Activated T-helper 2 cell treated with anti-CD3 and anti-CD28 coated beads, Interferon-gamma antibody, Interleukin-2, Interleukin-4, amounts not matched to agents 10 μg/mL and 5 μg/mL and 100 μg/mL, durations not matched to agents 14 hours and 24 hours and 36 hours (primary cell): Measurements from ENCODE around the gene STRBP. TPM values are rescaled to one million over a fixed set of nuclear protein-coding genes. Genes with fewer than 3 reads are reported as not detected.

Experiments used
- DNase-seq: peaks from one replicate; pipeline ENCODE4 v3.0.0; 2021; ENCODE audit warnings: low spot score
- H3K27ac Mint-ChIP-seq: one replicate; pipeline ENCODE4 v1.8.0; 2021; ENCODE audit warnings: mixed read lengths
- H3K27me3 Mint-ChIP-seq: one replicate; pipeline ENCODE4 v1.8.0; 2021; ENCODE audit warnings: low read depth, mixed read lengths
- H3K36me3 Mint-ChIP-seq: one replicate; pipeline ENCODE4 v1.8.0; 2021; ENCODE audit warnings: low read depth, mixed read lengths
- H3K4me1 Mint-ChIP-seq: one replicate; pipeline ENCODE4 v1.8.0; 2021; ENCODE audit warnings: low read depth, mixed read lengths
- H3K4me3 Mint-ChIP-seq: one replicate; pipeline ENCODE4 v1.8.0; 2021; ENCODE audit warnings: low read depth, mild to moderate bottlenecking, moderate library complexity, mixed read lengths
- H3K9me3 Mint-ChIP-seq: one replicate; pipeline ENCODE4 v1.8.0; 2021; ENCODE audit warnings: mixed read lengths
- intact Hi-C: fragments of 100-400 bp; cut with micrococcal nuclease; formaldehyde crosslinking; loops from one replicate; pipeline ENCODE4 v1.15.1; 2023
- total RNA-seq: library from RNA; stranded (reverse); gene quantifications from 2 replicates; pipeline ENCODE4 v1.2.3, GENCODE V29; 2022

Gene STRBP
- total RNA-seq, 1 donor from 2014 or later, result 19.9 TPM

DNA sequence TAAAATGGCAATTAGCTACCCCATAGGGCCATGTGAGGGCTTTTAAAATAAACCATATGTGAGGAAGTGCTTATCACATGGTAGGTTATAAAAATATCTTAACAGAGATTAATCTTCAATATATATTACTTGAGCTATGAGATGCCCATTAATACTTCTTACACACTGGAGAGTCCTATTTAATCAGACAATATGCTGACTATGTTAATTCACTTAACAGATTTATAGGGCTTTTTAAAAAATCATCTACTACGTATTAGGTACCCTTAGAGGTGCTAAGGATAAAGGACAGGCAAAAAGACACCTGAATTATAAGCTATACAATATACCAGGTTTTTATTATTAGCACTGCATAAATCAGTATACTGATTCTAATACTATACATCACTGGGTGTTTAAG lies 102.6 kb downstream of the STRBP start:
- Mint-ChIP-seq H3K4me1 (no peaks in the 10 kb centered on the region), H3K27ac (no peak overlapping the region), H3K4me3 (no peak overlapping the region), H3K36me3 (no peaks in the 10 kb centered on the region), H3K27me3 (no peaks in the 10 kb centered on the region), H3K9me3 (no peaks in the 10 kb centered on the region)
- no peak for DNase-seq
- intact Hi-C loops, result no loop called here

DNA sequence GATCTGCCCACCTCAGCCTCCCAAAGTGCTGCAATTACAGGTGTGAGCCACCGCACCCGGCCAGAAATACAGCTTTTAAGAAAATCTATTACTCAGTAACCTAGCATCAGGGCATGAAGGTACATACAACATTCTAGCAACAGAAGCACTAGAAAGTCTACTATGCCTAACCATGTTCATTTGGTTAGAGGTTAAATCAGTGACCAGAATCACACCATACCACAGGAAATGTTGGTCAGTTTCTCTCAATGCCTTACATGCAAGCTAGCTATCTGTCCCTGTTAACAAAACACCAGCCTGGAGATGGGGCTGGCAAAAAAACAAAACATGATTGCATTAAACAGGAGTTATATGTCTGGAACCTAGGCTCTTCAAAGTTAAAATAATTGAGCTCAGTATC lies 104.1 kb downstream of the STRBP start:
- Mint-ChIP-seq H3K27ac (no peak overlapping the region), H3K27me3 (no peaks in the 10 kb centered on the region), H3K9me3 (no peaks in the 10 kb centered on the region), H3K4me1 (no peaks in the 10 kb centered on the region), H3K4me3 (no peak overlapping the region), H3K36me3 (no peaks in the 10 kb centered on the region)
- no peak for DNase-seq
- intact Hi-C loops, result no loop called here

DNA sequence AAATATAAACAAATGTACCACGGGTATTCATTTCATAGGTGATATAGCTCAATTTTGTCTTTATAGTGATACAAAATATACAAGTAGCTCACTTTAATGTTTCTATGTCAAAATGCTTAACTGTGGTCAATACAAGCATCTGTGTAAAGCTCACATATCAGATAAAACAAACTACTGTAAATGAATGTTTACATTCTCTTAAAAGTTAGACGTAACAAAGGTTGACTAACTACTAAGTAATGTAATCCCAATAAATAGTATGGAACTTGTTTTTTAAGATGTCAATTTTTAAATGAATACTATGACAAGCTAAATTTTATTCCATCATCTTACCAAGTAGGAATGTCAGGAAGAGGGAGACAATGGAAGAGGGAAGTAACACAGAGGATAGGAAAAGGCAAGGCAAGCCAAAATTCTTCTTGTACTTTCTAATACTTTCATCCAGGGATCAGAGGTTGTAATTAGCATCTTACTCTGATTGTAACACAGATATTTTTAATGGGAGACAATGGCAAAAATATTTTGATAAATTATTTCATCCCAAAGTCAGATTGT lies 105.5 kb downstream of the STRBP start:
- no peaks in the 10 kb centered on the region for H3K36me3 Mint-ChIP-seq

DNA sequence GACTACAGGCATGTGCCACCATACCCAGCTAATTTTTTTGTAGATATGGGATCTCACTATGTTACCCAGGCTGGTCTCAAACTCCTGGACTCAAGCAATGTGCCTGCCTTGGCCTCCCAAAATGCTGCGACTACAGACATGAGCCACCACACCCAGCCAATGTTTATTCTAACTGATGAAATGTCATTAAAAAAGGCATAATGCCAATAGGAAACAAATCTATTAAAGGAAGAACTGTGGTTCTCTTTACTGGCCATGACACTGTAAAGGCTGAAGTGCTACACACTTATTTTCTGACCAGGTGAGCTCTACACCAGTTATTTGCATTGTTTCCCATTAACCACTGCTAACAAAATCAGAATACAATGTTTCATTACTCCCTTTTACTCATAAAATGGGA lies 106.0 kb downstream of the STRBP start:
- DNase-seq, result no peak

More for the DNA sequence above, 105.5 kb downstream of the STRBP start:
- H3K4me1 Mint-ChIP-seq, result no peaks in the 10 kb centered on the region
- H3K9me3 Mint-ChIP-seq, result no peaks in the 10 kb centered on the region
- no peak overlapping the region for H3K4me3 Mint-ChIP-seq
- intact Hi-C loops, result no loop called here
- no peaks in the 10 kb centered on the region for H3K27me3 Mint-ChIP-seq
- no peak for DNase-seq
- no peak overlapping the region for H3K27ac Mint-ChIP-seq

DNA sequence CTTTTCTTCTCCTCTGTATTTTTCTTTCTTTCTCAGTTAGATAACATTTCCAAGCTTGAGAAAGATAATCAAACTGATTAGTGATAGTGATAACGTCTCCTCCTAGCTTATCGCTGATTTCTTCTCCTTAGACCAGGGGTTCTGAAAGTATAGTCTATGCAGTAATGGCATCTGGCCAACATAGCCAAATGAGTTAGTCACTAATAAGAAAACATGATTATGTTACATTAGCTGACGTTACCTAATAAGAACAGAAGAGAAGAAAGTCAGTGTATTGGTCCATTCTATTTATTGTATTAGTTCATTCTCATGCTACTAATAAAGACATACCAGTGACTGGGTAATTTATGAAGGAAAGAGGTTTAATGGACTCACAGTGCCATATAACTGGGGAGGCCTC lies 111.2 kb downstream of the STRBP start:
- intact Hi-C loops, result no loop called here

More for the DNA sequence above, 106.0 kb downstream of the STRBP start:
- Mint-ChIP-seq H3K4me3 (no peak overlapping the region), H3K36me3 (peaks cover 3% of the 10 kb centered on the region), H3K9me3 (no peaks in the 10 kb centered on the region), H3K27ac (no peak overlapping the region), H3K27me3 (no peaks in the 10 kb centered on the region), H3K4me1 (no peaks in the 10 kb centered on the region)
- intact Hi-C loops, result no loop called here

DNA sequence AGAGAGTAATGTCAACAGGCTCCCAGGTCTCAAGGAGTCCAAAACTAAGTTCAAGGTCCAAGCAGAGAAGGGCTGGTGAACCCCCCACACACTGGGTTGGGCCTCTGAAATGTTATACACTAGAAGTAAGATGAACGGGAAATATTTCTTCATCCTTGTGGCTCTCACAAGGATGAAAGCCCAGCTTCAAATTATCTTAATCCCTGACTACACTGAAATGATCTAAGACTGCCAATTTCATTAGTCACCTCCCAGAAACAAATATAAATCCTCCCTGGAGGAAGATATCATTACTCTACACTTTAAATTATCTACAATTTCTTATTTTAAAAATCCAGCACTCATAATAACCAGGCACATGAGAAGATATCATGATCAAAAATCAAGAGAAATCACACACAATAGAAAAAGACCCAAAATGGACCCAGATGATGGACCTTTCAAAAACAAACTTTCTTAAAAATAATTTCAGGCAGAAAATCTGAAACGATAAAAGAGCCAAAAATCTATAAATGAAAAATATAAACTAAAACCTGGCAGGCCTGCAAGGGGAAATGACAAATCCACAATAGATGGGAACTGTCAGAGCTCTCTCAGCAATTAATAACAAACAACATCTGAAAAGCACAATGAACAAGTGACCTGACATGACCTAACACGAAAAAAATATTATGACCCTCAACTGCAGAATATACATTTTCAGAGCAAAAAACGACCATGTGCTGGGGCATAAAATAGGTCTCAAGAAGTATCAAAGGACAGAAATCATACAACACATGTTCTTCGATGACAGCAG lies 117.5 kb downstream of the STRBP start:
- H3K4me3 Mint-ChIP-seq, result no peak overlapping the region
- no peak for DNase-seq
- H3K4me1 Mint-ChIP-seq, result no peaks in the 10 kb centered on the region

More for the DNA sequence above, 111.2 kb downstream of the STRBP start:
- Mint-ChIP-seq H3K27ac (no peak overlapping the region), H3K4me1 (no peaks in the 10 kb centered on the region), H3K27me3 (no peaks in the 10 kb centered on the region), H3K36me3 (peaks cover 4% of the 10 kb centered on the region), H3K9me3 (no peaks in the 10 kb centered on the region), H3K4me3 (no peak overlapping the region)
- DNase-seq, result no peak

DNA sequence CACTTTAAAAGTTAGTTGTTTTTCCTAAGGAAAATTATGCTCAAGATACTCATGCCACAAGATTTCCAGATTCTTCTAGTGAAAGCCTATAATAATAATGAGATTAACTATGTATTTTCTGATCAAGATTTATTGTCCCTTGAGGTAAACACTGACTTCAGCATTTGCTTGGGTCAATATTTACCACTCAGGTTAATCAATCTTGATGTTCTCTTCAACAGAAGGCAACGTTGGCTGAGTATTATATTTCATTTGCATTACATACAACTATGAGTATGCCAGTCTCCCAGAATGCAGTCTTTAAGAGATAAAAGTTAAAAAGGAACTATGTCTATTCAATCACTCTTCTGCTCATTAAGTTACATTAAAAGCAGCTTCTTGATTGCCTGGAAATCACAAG lies 119.3 kb downstream of the STRBP start:
- H3K27ac Mint-ChIP-seq, result no peak overlapping the region
- DNase-seq, result no peak
- intact Hi-C loops, result no loop called here
- H3K9me3 Mint-ChIP-seq, result no peaks in the 10 kb centered on the region
- no peaks in the 10 kb centered on the region for H3K36me3 Mint-ChIP-seq
- H3K4me3 Mint-ChIP-seq, result no peak overlapping the region
- H3K27me3 Mint-ChIP-seq, result no peaks in the 10 kb centered on the region
- H3K4me1 Mint-ChIP-seq, result no peaks in the 10 kb centered on the region

More for the DNA sequence above, 117.5 kb downstream of the STRBP start:
- H3K27me3 Mint-ChIP-seq, result no peaks in the 10 kb centered on the region
- H3K36me3 Mint-ChIP-seq, result no peaks in the 10 kb centered on the region
- intact Hi-C loops, result no loop called here
- H3K27ac Mint-ChIP-seq, result no peak overlapping the region
- no peaks in the 10 kb centered on the region for H3K9me3 Mint-ChIP-seq

DNA sequence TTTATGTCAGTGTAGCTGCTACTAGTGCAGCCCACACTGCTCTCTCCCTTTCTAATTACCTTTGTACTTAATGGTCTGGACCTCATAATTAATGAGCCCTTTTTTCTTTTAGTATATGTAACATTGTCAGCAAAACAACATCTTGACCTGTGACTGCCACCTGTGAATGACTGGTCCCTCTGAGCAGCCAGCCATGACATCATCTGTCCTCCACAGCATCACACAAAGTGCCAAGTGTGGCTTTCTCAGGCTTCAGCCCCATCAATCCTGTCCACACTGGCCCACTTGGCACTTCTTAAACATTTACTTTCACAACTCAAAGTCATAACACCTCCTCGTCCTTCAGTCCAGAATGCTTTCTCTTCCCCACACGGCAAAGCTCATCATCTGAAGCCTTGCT lies 130.2 kb downstream of the STRBP start:
- peaks cover 6% of the 10 kb centered on the region for H3K36me3 Mint-ChIP-seq
- H3K27ac Mint-ChIP-seq, result no peak overlapping the region
- no peaks in the 10 kb centered on the region for H3K9me3 Mint-ChIP-seq
- no peak overlapping the region for H3K4me3 Mint-ChIP-seq
- DNase-seq, result no peak
- H3K27me3 Mint-ChIP-seq, result no peaks in the 10 kb centered on the region
- intact Hi-C loops, result no loop called here
- H3K4me1 Mint-ChIP-seq, result peaks cover 4% of the 10 kb centered on the region

DNA sequence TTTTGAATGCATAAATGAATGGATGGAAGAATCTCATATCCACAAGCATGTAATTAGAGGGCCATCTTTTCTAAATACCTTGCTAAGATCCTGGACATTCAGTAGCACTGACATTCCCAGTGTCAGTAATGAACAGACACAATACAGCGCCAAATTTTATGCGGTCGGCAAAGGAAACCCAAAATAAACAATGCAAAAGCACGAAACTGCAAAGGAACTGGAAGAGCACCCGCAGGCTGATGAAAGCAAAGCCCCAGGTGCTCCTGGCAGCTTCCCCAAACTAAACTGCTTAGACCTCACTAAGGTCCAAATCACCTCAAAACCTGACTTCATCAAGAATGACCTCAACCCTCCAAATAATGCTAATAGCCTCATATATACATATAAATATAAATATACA lies 133.0 kb downstream of the STRBP start:
- no peak overlapping the region for H3K4me3 Mint-ChIP-seq

DNA sequence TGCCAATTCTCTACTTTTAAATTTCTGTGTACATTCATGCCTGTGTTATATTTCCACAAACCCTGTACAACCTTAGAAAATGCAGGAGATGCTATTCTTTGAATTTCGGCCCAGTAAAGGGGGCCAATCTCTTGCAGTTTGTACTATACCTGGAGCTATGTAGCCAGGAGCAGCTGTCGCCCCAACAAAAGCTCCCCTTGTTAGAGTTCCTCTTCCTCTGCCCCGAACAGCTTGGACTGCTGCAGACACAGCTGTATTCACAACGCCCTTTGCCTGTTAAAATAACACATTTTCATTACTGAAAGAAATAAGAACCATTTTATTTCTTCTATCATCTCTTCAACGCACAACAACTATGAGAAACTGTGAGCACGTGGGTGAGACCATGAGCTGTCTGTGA lies 135.7 kb downstream of the STRBP start:
- H3K4me1 Mint-ChIP-seq, result no peaks in the 10 kb centered on the region

More for the DNA sequence above, 133.0 kb downstream of the STRBP start:
- DNase-seq, result no peak
- intact Hi-C loops, result no loop called here
- Mint-ChIP-seq H3K27me3 (no peaks in the 10 kb centered on the region), H3K36me3 (peaks cover 6% of the 10 kb centered on the region), H3K4me1 (peaks cover 4% of the 10 kb centered on the region), H3K27ac (no peak overlapping the region), H3K9me3 (no peaks in the 10 kb centered on the region)

DNA sequence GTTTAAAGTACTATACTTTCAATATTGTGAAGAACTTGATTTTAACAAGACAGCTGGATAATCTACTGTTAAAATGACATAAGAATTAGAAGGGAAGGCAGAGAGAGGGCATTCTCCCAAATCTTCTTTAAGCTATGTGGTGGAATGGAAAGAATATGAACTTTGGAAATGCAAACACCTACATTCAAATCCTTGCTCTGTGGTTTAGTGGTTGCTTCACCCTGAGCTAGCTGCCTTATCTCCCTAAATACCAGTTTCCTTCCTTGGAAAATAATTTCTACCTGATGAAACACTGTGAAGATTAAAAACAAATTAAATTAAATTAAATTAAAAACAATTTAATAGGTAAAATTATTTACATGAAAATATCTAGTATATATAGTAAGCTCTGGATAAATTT lies 136.4 kb downstream of the STRBP start:
- no peak overlapping the region for H3K4me3 Mint-ChIP-seq
- no peak for DNase-seq
- intact Hi-C loops, result no loop called here
- peaks cover 9% of the 10 kb centered on the region for H3K36me3 Mint-ChIP-seq
- no peak overlapping the region for H3K27ac Mint-ChIP-seq
- H3K27me3 Mint-ChIP-seq, result no peaks in the 10 kb centered on the region
- no peaks in the 10 kb centered on the region for H3K9me3 Mint-ChIP-seq
- no peaks in the 10 kb centered on the region for H3K4me1 Mint-ChIP-seq

More for the DNA sequence above, 135.7 kb downstream of the STRBP start:
- Mint-ChIP-seq H3K4me3 (no peak overlapping the region), H3K36me3 (peaks cover 10% of the 10 kb centered on the region), H3K27me3 (no peaks in the 10 kb centered on the region), H3K27ac (no peak overlapping the region), H3K9me3 (no peaks in the 10 kb centered on the region)
- no peak for DNase-seq
- intact Hi-C loops, result no loop called here

DNA sequence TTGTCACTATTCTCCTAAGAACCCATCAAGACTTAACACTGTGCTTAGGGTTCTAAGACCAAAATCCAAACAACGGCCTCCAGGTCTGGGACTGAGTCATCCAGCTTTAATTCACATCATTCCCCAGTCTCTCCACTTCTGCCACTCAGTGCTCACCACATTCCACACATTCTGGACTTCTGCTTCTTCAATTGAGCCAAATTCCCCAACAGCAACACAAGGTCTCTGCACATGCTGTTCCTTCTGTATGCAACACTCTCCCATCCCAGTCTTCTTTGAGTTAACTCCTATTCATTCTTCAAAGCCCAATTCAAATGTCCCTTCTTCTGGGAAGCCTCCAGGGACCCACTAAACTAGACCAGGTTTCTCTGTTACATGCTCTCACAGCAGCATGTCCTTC lies 137.1 kb downstream of the STRBP start:
- intact Hi-C loops, result no loop called here
- Mint-ChIP-seq H3K27ac (no peak overlapping the region), H3K9me3 (no peaks in the 10 kb centered on the region), H3K36me3 (peaks cover 6% of the 10 kb centered on the region), H3K27me3 (no peaks in the 10 kb centered on the region), H3K4me1 (no peaks in the 10 kb centered on the region), H3K4me3 (no peak overlapping the region)
- DNase-seq, result no peak

DNA sequence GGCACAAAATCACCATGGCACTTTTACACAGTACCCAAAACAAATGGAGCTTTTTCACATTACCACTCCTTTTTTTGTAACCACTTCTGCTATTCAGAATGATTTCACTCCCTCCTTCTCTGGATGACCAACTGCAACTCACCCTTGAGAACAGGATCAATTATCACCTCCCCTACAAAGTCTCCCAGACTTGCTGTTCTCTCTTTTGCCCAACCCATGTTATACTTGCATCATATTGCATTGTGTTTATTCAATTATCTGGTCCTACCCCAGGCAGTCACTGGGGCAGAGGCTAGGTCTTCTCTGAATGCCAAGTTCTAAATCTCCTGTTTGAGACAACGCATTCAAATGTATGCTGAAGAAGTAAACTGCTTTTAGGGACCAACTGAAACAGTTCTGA lies 139.0 kb downstream of the STRBP start:
- intact Hi-C loops, result no loop called here
- Mint-ChIP-seq H3K4me3 (no peak overlapping the region), H3K9me3 (no peaks in the 10 kb centered on the region), H3K27me3 (no peaks in the 10 kb centered on the region), H3K4me1 (no peaks in the 10 kb centered on the region), H3K36me3 (peaks cover 4% of the 10 kb centered on the region), H3K27ac (no peak overlapping the region)
- DNase-seq, result no peak
